ENCODE results near the gene CLEC3B.
"Not testable (repeated sequence)": the region's sequence is repeated elsewhere in the genome, so short reads cannot be mapped to it uniquely, and the experiment has no call there.

CLEC3B gene

GRCh38 chr3:45037720-45038455 lies 11.8 kb downstream of the CLEC3B start:
- DNase-seq = peak; percentile 81

GRCh38 chr3:45041666-45042065 lies 15.6 kb downstream of the CLEC3B start:
- no peak for DNase-seq

GRCh38 chr3:45042162-45042561 lies 16.1 kb downstream of the CLEC3B start:
- no peak for DNase-seq

- DNase-seq = no peak
Measured at GRCh38 chr3:45043728-45044299, 17.7 kb downstream of the CLEC3B start.

- DNase-seq = no peak
Measured at GRCh38 chr3:45048244-45048643, 22.1 kb downstream of the CLEC3B start.

- DNase-seq = no peak
Measured at GRCh38 chr3:45049807-45050206, 23.7 kb downstream of the CLEC3B start.

- no peak for DNase-seq
Measured at GRCh38 chr3:45051685-45052084, 25.6 kb downstream of the CLEC3B start.

- not testable (repeated sequence) for DNase-seq
Measured at GRCh38 chr3:45053805-45054195, 27.7 kb downstream of the CLEC3B start.

GRCh38 chr3:45054196-45054857 lies 28.2 kb downstream of the CLEC3B start:
- no peak for DNase-seq

- no peak for DNase-seq
Measured at GRCh38 chr3:45055032-45055410, 28.9 kb downstream of the CLEC3B start.

GRCh38 chr3:45055411-45056143 lies 29.5 kb downstream of the CLEC3B start:
- DNase-seq = no peak

- no peak for DNase-seq
Measured at GRCh38 chr3:45056608-45057301, 30.7 kb downstream of the CLEC3B start.

- no peak for DNase-seq
Measured at GRCh38 chr3:45057557-45057956, 31.5 kb downstream of the CLEC3B start.

GRCh38 chr3:45059132-45059531 lies 33.0 kb downstream of the CLEC3B start:
- DNase-seq = no peak

GRCh38 chr3:45060165-45060892 lies 34.2 kb downstream of the CLEC3B start:
- DNase-seq = no peak

- no peak for DNase-seq
Measured at GRCh38 chr3:45062697-45063070, 36.6 kb downstream of the CLEC3B start.

- DNase-seq = no peak
Measured at GRCh38 chr3:45064512-45065372, 38.6 kb downstream of the CLEC3B start.

GRCh38 chr3:45065373-45065720 lies 39.2 kb downstream of the CLEC3B start:
- DNase-seq = no peak

GRCh38 chr3:45066109-45066801 lies 40.2 kb downstream of the CLEC3B start:
- DNase-seq = no peak

GRCh38 chr3:45067486-45067885 lies 41.4 kb downstream of the CLEC3B start:
- DNase-seq = no peak

- no peak for DNase-seq
Measured at GRCh38 chr3:45067941-45068340, 41.8 kb downstream of the CLEC3B start.
